ENCODE data around the gene ANO9. TPM values are rescaled to one million over a fixed set of nuclear protein-coding genes. Genes with fewer than 3 reads are reported as not detected.
"Not testable (repeated sequence)": the region's sequence is repeated elsewhere in the genome, so short reads cannot be mapped to it uniquely, and the experiment has no call there.

ANO9 gene
- total RNA-seq, 8 experiments from 2014 or later, result 0.11 to 4.3 (median 0.60) TPM; not detected in 1

DNA sequence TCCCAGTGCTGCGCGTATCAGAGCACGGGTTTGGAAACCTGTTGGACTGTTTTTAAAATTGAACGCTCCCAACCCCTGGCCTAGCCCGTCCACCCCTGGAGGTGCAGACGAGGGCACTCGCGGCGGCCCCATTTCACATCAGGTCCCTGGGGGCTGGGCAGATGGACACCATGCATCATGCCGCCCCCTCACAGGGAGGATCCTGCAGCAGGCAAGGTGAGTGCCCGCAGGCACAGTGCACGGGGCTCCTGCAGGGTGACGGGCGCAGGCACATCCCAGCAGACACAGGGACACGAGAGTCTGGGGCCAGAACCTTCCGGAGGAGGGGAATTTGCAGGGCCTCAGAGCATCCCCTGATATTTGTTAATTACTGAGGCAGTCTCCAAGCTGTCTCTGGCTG, 7.3 kb downstream of the ANO9 start:
- in situ Hi-C loops (cut with MboI; ENCODE audit: low pct_unique_long_range_greater_than_20kb in 2 of 9, low sequenced_read_pairs in 9 of 9, unreplicated experiment in 9 of 9), result no loop called here
- 53 to 77% (median 70%) methylated on average over 3 to 5 of the region's 16 CpGs; no CpG with 5 or more reads in 7 of the 10 experiments for WGBS, 10 experiments
- no peak overlapping the region for H3K27ac ChIP-seq
- ATAC-seq (replicated peaks in 6 of 8), result no peak
- H3K4me3 ChIP-seq, result no peak overlapping the region
- no peaks in the 10 kb centered on the region for H3K4me1 ChIP-seq (replicated peaks in 1 of 2)

DNA sequence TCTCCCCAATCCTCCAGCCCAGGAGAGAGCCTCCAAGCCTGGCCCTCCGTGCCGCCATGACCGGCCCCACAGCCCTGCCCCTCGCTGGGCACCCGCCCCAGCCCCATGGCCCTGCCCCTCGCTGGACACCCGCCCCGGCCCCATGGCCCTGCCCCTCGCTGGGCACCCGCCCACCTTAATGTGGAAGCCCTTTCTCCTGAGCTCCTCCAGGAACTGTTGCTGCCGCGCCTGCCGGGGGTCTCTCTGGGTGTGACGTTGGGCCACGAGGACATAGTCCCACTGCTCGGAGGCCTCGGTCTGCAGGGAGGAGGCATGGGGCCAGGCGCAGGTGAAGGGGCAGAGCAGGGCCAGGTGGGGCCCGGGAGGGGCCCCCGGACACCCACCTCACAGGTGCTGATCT, 8.2 kb downstream of the ANO9 start:
- Histone ChIP-seq H3K4me3 (no peak overlapping the region), H3K27ac (no peak overlapping the region), H3K4me1 (replicated peaks in 1 of 2) (no peaks in the 10 kb centered on the region)
- in situ Hi-C loops (cut with MboI; ENCODE audit: low pct_unique_long_range_greater_than_20kb in 2 of 9, low sequenced_read_pairs in 9 of 9, unreplicated experiment in 9 of 9), result no loop called here
- 66% methylated on average over 8 of the region's 20 CpGs; no CpG with 5 or more reads in 9 of the 10 experiments for WGBS, 10 experiments
- peak in 1 of 8 experiments; percentile 9 for ATAC-seq (replicated peaks in 6 of 8)

DNA sequence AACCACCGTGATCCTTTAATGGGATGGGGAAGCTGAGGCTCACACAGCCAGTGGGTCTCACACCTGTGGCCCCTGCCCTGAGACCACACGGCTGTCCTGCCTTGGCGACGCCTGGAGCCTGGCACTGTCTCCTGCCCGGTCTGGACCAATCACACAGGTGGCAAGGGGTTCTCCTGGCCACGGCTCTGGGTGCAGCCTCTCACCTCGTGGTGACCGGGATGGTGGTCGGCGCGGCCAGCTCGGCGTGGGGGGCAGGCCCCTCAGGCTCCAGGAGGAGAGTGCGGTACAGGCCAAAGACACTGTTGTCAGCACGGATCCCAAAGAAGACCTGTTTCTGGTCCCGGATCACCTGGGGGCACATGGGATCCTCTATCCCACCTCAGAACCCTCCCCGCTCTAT, 8.7 kb downstream of the ANO9 start:
- 50% methylated on average over 2 of the region's 17 CpGs; no CpG with 5 or more reads in 9 of the 10 experiments for WGBS, 10 experiments
- no peaks in the 10 kb centered on the region for H3K4me1 ChIP-seq (replicated peaks in 1 of 2)
- ATAC-seq (replicated peaks in 6 of 8), result no peak
- no peak overlapping the region for H3K4me3 ChIP-seq
- no peak overlapping the region for H3K27ac ChIP-seq
- in situ Hi-C loops (cut with MboI; ENCODE audit: low pct_unique_long_range_greater_than_20kb in 2 of 9, low sequenced_read_pairs in 9 of 9, unreplicated experiment in 9 of 9), result no loop called here

DNA sequence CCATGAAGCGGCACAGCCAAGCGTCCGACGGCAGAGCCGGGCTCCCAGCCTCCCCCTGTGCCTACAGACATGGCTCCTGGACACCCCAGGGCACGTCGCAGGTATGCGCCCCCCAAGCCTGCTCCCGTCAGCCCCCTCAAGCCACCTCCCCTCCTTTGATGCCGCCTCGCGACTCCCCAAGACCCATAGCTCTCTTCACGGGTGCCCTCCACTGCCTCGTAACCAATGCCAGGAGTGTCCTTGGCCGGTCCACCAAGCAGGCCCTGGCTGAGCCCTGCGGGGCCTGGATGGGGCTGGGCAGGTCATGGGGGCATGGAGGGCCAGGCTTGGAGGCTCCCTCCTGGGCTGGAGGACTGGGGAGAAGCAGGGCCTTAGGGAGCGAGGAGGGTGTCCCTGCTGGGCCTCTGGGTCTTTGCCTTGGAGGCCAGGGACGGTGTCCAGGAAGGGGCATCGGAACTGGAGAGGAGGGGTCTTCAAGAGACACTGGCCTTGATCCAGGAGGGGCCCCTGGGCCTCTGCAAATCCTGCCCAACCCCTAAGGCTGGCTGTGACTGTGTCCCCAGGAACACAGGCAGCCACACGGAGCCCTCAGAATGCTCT, 9.2 kb downstream of the ANO9 start:
- in situ Hi-C loops (cut with MboI; ENCODE audit: low pct_unique_long_range_greater_than_20kb in 2 of 9, low sequenced_read_pairs in 9 of 9, unreplicated experiment in 9 of 9), result no loop called here
- no peak for ATAC-seq (replicated peaks in 6 of 8)
- H3K27ac ChIP-seq, result no peak overlapping the region
- no peaks in the 10 kb centered on the region for H3K4me1 ChIP-seq (replicated peaks in 1 of 2)
- H3K4me3 ChIP-seq, result no peak overlapping the region
- 13 to 100% (median 80%) methylated on average over 1 to 2 of the region's 20 CpGs; no CpG with 5 or more reads in 7 of the 10 experiments for WGBS, 10 experiments

DNA sequence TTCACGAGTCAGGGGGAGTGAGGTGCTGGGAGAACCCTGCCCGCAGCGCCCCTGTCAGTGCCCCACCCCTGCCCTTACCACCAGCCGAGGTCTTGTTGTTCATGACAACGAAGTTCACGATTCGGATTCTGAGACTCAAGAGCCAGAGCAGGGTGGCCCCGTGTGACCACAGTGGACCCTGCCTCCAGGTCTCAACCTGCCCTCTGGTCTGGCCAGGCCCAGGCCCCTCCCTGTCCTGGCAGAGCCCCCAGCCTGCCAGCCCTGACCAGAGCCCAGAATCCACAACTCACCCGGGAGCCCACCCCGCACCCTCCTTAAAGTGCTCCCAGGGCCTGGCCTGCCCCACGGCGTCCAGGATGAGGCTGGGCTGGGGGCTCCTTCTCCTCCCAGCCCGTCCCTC, 9.9 kb downstream of the ANO9 start:
- H3K4me3 ChIP-seq, result no peak overlapping the region
- peak in 1 of 8 experiments; percentile 23 for ATAC-seq (replicated peaks in 6 of 8)
- H3K4me1 ChIP-seq (replicated peaks in 1 of 2), result no peaks in the 10 kb centered on the region
- in situ Hi-C loops (cut with MboI; ENCODE audit: low pct_unique_long_range_greater_than_20kb in 2 of 9, low sequenced_read_pairs in 9 of 9, unreplicated experiment in 9 of 9), result no loop called here
- WGBS, 10 experiments, result 60 to 80% methylated on average over 1 to 2 of the region's 13 CpGs; no CpG with 5 or more reads in 8 of the 10 experiments
- H3K27ac ChIP-seq, result no peak overlapping the region

DNA sequence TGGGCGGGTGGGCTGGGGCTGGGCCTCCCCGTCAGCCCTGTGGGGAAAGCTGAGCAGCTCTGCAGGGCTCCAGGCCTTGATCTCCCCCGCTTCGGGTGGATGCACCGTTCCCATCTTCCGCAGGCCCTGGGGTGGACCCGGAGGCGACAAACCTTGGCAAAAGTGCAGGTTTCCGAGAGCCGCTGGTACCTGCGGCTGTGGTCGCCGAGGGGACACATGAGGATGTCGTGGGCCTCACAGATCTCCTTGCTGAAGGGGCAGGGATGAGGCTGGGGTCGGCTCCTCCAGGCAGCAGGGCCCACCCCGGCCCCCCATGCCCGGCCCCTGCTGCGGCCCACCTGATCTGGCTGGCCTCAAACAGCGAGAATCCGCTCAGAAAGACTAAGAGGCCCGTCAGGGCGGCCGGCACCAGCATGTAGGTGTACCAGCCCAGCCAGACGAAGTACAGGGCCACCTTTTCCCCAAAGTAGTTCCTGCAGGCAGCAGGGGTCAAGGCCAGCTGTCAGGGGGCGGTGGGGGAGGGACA, 11.8 kb downstream of the ANO9 start:
- 40% methylated on average over 1 of the region's 25 CpGs; no CpG with 5 or more reads in 9 of the 10 experiments for WGBS, 10 experiments
- Histone ChIP-seq H3K4me3 (no peak overlapping the region), H3K27ac (no peak overlapping the region), H3K4me1 (replicated peaks in 1 of 2) (no peaks in the 10 kb centered on the region)
- in situ Hi-C loops (cut with MboI; ENCODE audit: low pct_unique_long_range_greater_than_20kb in 2 of 9, low sequenced_read_pairs in 9 of 9, unreplicated experiment in 9 of 9), result no loop called here
- no peak for ATAC-seq (replicated peaks in 6 of 8)

DNA sequence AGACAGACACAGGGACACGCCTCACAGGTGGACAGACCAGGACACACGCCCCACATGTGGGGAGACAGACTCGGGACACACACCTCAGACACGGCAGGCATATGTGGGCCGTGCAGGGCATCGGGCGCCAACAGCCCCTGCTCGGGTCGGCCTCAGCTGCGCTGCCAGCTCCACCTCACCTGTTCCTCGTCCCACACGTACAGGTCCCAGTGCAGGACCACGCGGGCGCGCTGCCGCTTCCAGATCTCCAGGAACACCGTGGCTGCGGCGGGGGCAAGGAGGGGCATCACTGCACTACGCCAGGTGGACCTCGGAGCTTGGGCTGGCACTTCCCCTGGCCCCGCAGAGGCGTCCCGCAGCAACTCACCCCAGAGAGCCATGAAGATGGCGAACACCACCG, 12.4 kb downstream of the ANO9 start:
- Histone ChIP-seq H3K4me3 (no peak overlapping the region), H3K27ac (no peak overlapping the region), H3K4me1 (replicated peaks in 1 of 2) (no peaks in the 10 kb centered on the region)
- in situ Hi-C loops (cut with MboI; ENCODE audit: low pct_unique_long_range_greater_than_20kb in 2 of 9, low sequenced_read_pairs in 9 of 9, unreplicated experiment in 9 of 9), result no loop called here
- ATAC-seq (replicated peaks in 6 of 8), result no peak
- WGBS, 10 experiments, result 76 to 81% (median 77%) methylated on average over 4 to 8 of the region's 27 CpGs; no CpG with 5 or more reads in 7 of the 10 experiments

DNA sequence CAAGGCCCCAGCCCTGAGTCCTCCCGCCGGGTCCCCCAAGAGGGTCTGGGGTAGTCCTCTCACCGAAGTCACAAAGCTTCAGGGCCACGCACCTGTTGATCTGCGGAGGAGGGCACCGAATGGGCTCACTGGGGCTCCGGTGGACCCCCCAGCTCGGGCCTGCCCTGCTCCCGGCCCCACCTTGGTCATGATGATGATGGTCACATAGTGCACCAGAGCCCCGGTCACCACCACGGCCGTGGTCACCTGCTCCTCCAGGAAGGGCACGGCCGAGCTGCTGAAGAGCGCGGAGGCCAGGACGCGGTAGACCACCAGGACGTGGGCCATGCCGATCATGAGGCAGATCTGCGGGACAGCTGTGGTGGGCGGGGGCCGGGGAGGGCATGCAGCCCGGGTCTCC, 13.5 kb downstream of the ANO9 start:
- whole genome bisulfite sequencing, 10 experiments, result 40% methylated on average over 1 of the region's 24 CpGs; no CpG with 5 or more reads in 9 of the 10 experiments
- Histone ChIP-seq H3K4me3 (no peak overlapping the region), H3K27ac (no peak overlapping the region), H3K4me1 (replicated peaks in 1 of 2) (no peaks in the 10 kb centered on the region)
- in situ Hi-C loops (cut with MboI; ENCODE audit: low pct_unique_long_range_greater_than_20kb in 2 of 9, low sequenced_read_pairs in 9 of 9, unreplicated experiment in 9 of 9), result no loop called here
- ATAC-seq (replicated peaks in 6 of 8), result no peak

DNA sequence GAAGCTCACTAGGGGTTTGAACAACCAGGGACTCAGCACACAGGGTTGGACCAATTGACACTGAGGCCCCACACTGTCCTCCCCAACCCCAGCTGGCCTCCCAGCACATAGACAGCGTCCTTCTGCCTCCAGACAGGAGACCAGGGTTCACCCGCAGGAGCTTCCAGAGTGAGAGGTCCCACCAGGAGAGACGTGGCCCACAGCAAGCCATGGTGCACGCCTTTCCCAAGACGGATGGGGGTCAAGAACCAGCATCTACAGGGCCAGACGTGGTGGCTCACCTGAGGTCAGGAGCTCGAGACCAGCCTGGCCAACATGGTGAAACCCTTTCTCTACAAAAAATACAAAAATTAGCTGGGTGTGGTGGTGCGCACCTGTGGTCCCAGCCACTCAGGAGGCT, 15.0 kb downstream of the ANO9 start:
- H3K4me3 ChIP-seq, result no peak overlapping the region
- WGBS, 10 experiments, result 37 to 83% (median 75%) methylated on average over 1 to 6 of the region's 8 CpGs; no CpG with 5 or more reads in 6 of the 10 experiments
- ATAC-seq (replicated peaks in 6 of 8), result no peak
- H3K4me1 ChIP-seq (replicated peaks in 1 of 2), result no peaks in the 10 kb centered on the region
- H3K27ac ChIP-seq, result no peak overlapping the region
- in situ Hi-C loops (cut with MboI; ENCODE audit: low pct_unique_long_range_greater_than_20kb in 2 of 9, low sequenced_read_pairs in 9 of 9, unreplicated experiment in 9 of 9), result no loop called here

DNA sequence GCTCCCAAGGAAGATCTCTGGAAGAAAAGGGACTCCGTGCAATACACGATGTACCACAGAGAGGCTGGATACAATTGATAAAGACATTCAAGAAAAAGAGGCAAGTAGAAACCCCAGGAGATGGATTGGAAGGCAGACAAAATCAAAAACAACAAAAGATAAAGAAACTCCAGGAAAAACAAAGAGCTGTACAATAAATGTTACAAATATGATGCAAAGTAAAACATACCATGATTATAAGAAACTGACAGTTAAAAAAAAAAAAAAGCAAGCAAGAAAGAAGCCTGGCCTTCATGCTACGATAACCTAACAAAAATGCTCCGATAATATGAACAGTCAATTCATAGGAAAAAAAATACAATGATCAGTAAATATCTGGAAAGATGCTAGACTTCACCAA, 16.5 kb downstream of the ANO9 start:
- Histone ChIP-seq H3K27ac (no peak overlapping the region), H3K4me3 (no peak overlapping the region), H3K4me1 (replicated peaks in 1 of 2) (no peaks in the 10 kb centered on the region)
- ATAC-seq (replicated peaks in 6 of 8), result no peak
- in situ Hi-C loops (cut with MboI; ENCODE audit: low pct_unique_long_range_greater_than_20kb in 2 of 9, low sequenced_read_pairs in 9 of 9, unreplicated experiment in 9 of 9), result no loop called here
- WGBS, 10 experiments, result 49 to 100% (median 78%) methylated on average over 1 to 4 of the region's 4 CpGs

DNA sequence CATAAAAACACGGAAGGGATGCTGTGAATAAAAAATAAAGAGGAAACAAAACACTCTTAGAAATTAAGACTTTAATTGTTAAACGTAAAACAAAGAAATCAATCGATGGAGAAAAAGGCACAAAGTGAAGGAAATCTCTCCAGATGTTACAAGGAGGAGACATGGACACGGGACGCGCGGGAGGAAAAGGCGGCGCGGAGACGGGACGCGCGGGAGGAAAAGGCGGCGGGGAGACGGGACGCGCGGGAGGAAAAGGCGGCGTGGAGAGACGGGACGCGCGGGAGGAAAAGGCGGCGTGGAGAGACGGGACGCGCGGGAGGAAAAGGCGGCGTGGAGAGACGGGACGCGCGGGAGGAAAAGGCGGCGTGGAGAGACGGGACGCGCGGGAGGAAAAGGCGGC, 17.0 kb downstream of the ANO9 start:
- H3K4me3 ChIP-seq; H3K4me1 ChIP-seq (replicated peaks in 1 of 2); in situ Hi-C loops (cut with MboI; ENCODE audit: low pct_unique_long_range_greater_than_20kb in 2 of 9, low sequenced_read_pairs in 9 of 9, unreplicated experiment in 9 of 9); ATAC-seq (replicated peaks in 6 of 8); H3K27ac ChIP-seq: not testable (repeated sequence)
- 9 to 93% (median 58%) methylated on average over 5 to 32 of the region's 45 CpGs for WGBS, 10 experiments

DNA sequence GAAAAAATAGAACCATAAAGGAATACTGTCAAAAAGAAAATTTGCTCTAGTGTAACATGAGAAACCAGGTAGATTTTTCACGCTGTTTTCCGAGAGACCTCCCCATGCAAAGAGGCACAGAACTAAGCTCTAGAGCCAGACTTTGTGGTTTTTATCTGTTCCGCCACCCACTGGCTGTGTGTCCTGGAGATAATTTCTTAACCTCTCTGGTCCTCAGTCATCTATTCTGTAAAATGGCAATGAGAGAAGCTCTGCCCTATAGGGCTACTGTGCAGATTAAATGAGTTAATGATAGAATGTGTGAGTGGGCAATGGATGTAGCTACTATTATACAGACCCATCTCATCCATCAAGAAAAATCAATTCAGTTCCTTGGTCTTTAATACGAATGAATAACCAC, 17.6 kb downstream of the ANO9 start:
- in situ Hi-C loops (cut with MboI; ENCODE audit: low pct_unique_long_range_greater_than_20kb in 2 of 9, low sequenced_read_pairs in 9 of 9, unreplicated experiment in 9 of 9), result no loop called here
- Histone ChIP-seq H3K4me1 (replicated peaks in 1 of 2) (no peaks in the 10 kb centered on the region), H3K4me3 (no peak overlapping the region), H3K27ac (no peak overlapping the region)
- WGBS, 10 experiments, result 21 to 90% (median 74%) methylated on average over 1 to 3 of the region's 4 CpGs
- ATAC-seq (replicated peaks in 6 of 8), result no peak

DNA sequence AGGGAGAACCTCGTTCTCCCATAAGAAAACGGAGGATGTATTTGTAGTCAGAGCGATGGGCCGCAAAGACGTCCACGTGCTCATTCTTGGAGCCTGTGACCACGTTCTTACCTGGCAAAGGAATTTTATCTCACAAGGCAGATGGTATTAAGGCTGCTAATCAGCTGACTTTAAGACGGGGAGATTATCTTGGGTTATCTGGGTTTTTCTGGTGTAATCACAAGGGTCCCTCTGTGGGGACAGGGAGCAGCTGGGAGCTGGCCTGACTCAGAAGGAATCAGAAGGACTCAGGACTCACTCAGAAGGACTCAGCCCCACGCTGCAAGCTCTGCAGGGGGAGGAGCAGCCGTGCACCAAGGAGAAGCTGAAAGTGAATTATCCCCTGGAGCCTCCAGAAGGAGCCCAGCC, 19.6 kb downstream of the ANO9 start:
- no peak for ATAC-seq (replicated peaks in 6 of 8)
- 20 to 77% (median 63%) methylated on average over 1 to 7 of the region's 10 CpGs; no CpG with 5 or more reads in 2 of the 10 experiments for WGBS, 10 experiments
- Histone ChIP-seq H3K4me3 (no peak overlapping the region), H3K4me1 (replicated peaks in 1 of 2) (no peaks in the 10 kb centered on the region), H3K27ac (no peak overlapping the region)
- in situ Hi-C loops (cut with MboI; ENCODE audit: low pct_unique_long_range_greater_than_20kb in 2 of 9, low sequenced_read_pairs in 9 of 9, unreplicated experiment in 9 of 9), result no loop called here

DNA sequence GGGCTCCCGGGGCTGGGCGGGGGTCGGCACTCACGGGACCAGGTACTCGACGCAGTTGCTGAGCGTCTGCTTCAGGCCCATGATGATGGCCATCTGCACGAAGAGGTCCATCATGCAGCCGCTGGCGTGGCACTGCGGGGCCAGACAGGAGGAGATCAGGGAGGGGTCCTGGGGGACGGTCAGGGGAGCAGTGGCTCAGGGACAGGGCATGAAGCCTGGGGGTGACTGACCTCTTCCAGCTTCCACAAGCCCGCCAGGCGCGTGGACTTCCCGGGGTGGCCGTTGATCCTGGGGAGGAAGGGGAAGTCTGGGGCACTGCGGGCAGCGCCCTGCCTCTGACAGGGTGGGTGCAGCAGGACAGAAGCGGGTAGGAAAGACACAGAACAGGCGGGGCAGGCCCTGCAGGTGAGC, 20.9 kb downstream of the ANO9 start:
- Histone ChIP-seq H3K4me3 (no peak overlapping the region), H3K4me1 (replicated peaks in 1 of 2) (no peaks in the 10 kb centered on the region), H3K27ac (no peak overlapping the region)
- no peak for ATAC-seq (replicated peaks in 6 of 8)
- in situ Hi-C loops (cut with MboI; ENCODE audit: low pct_unique_long_range_greater_than_20kb in 2 of 9, low sequenced_read_pairs in 9 of 9, unreplicated experiment in 9 of 9), result no loop called here
- WGBS, 10 experiments, result no CpG with 5 or more reads among the region's 21 CpGs

Data from motor neuron (in vitro differentiated cells).